Common myeloid progenitor, CD34-positive (primary cell): ENCODE measurements around the gene PLEKHM2.

ENCODE experiments used
- CTCF ChIA-PET: fragments of 350-600 bp; sonication (Branson Sonifier 250); formaldehyde crosslinking; loops from one replicate; lab custom pipeline; 2021; ENCODE audit warnings: antibody characterized with exemption; lab: Charles Lee
- POLR2A ChIA-PET: fragments of 350-600 bp; sonication (Branson Sonifier 250); formaldehyde crosslinking; loops from one replicate; lab custom pipeline; 2021; ENCODE audit warnings: antibody characterized with exemption; lab: Charles Lee
- DNase-seq, 3 donors: peaks; one replicate each; pipeline versions ENCODE4 v3.0.0 to v3.0.0-alpha.2; 2013
- H3K27ac ChIP-seq, 2 experiments: 1 replicate in 1 of 2; 2 replicates in 1 of 2; pipeline ENCODE4 v1.7.0; 2013; ENCODE audit warnings: inconsistent platforms in 2 of 2, low read length in 2 of 2, mild to moderate bottlenecking in 2 of 2, low read depth in 1 of 2, moderate library complexity in 1 of 2; ENCODE audit not compliant: severe bottlenecking in 2 of 2, insufficient read depth in 1 of 2, poor library complexity in 1 of 2
- H3K27me3 ChIP-seq, 5 experiments: replicated peaks in 2 of 5; 1 replicate in 3 of 5; 2 replicates in 2 of 5; pipeline versions ENCODE4 v1.6.1 to v1.7.0; 2013; ENCODE audit warnings: low read length in 4 of 5, mild to moderate bottlenecking in 2 of 5, moderate library complexity in 2 of 5, inconsistent platforms in 1 of 5; ENCODE audit not compliant: insufficient read depth in 5 of 5, control insufficient read depth in 4 of 5
- H3K36me3 ChIP-seq, 4 experiments: 1 replicate in 2 of 4; 2 replicates in 2 of 4; pipeline versions ENCODE4 v1.6.1 to v1.7.0; 2013; ENCODE audit warnings: low read length in 3 of 4, control low read depth in 1 of 4, mild to moderate bottlenecking in 1 of 4; ENCODE audit not compliant: control insufficient read depth in 4 of 4, insufficient read depth in 4 of 4
- H3K4me1 ChIP-seq, 4 experiments: 1 replicate in 3 of 4; 2 replicates in 1 of 4; pipeline versions ENCODE4 v1.6.1 to v1.7.1; 2013; ENCODE audit warnings: low read length in 3 of 4, mild to moderate bottlenecking in 3 of 4, control low read depth in 1 of 4, inconsistent platforms in 1 of 4, moderate library complexity in 1 of 4; ENCODE audit not compliant: control insufficient read depth in 4 of 4, insufficient read depth in 4 of 4; ENCODE audit errors: control extremely low read depth in 1 of 4
- H3K4me3 ChIP-seq, 7 experiments: 1 replicate in 4 of 7; 2 replicates in 3 of 7; pipeline versions ENCODE4 v1.5.1 to v1.7.0; 2013; ENCODE audit warnings: mild to moderate bottlenecking in 7 of 7, low read length in 6 of 7, moderate library complexity in 6 of 7, inconsistent platforms in 2 of 7, low read depth in 2 of 7, control low read depth in 1 of 7; ENCODE audit not compliant: insufficient read depth in 4 of 7, control insufficient read depth in 1 of 7; ENCODE audit errors: extremely low read depth in 1 of 7
- H3K9me3 ChIP-seq, 5 experiments: 1 replicate in 4 of 5; 2 replicates in 1 of 5; pipeline versions ENCODE4 v1.6.1 to v1.7.1; 2013; ENCODE audit warnings: low read length in 4 of 5, mild to moderate bottlenecking in 2 of 5, inconsistent platforms in 1 of 5, low read depth in 1 of 5, moderate library complexity in 1 of 5; ENCODE audit not compliant: control insufficient read depth in 4 of 5, insufficient read depth in 2 of 5; ENCODE audit errors: control extremely low read depth in 1 of 5
- WGBS: methylation state at CpG from one replicate; pipeline ENCODE4 v1.1.5; 2013; ENCODE audit not compliant: insufficient coverage; 5-methylcytosine and 5-hydroxymethylcytosine counted together

Gene PLEKHM2

GRCh38 chr1:15705184-15705566 is 21.1 kb downstream of the PLEKHM2 start:
- H3K27me3 ChIP-seq = no peaks in the 10 kb centered on the region

GRCh38 chr1:15706751-15707150 is 22.6 kb downstream of the PLEKHM2 start:
- POLR2A ChIA-PET = no interaction called here

More at GRCh38 chr1:15705184-15705566, 21.1 kb downstream of the PLEKHM2 start:
- no peaks in the 10 kb centered on the region for H3K9me3 ChIP-seq
- no peak overlapping the region for H3K4me3 ChIP-seq
- WGBS = 98% methylated on average over 9 of the region's 11 CpGs
- DNase-seq = no peak
- H3K4me1 ChIP-seq = no peaks in the 10 kb centered on the region
- H3K36me3 ChIP-seq = peaks cover 0 to 19% (median 7%) of the 10 kb centered on the region in 4 experiments
- ChIA-PET CTCF (interaction anchor here (0.5 to 2.4 kb wide), 2 partner anchors 14 to 100 kb away, joined by 4 to 6 read pairs; no protein-coding TSS in a partner anchor), POLR2A (interaction anchor here (0.6 kb wide), 1 partner anchor 53 kb away, joined by 4 read pairs; no protein-coding TSS in a partner anchor)
- no peak overlapping the region for H3K27ac ChIP-seq

GRCh38 chr1:15707239-15707925 is 23.3 kb downstream of the PLEKHM2 start:
- Histone ChIP-seq H3K36me3 (peaks cover 0 to 13% (median 5%) of the 10 kb centered on the region in 4 experiments), H3K4me3 (no peak overlapping the region), H3K4me1 (no peaks in the 10 kb centered on the region), H3K27ac (no peak overlapping the region), H3K9me3 (no peaks in the 10 kb centered on the region), H3K27me3 (no peaks in the 10 kb centered on the region)
- DNase-seq = no peak
- 94% methylated on average over 6 of the region's 8 CpGs for WGBS
- CTCF ChIA-PET = interaction anchor here (1.5 to 2.4 kb wide), 3 partner anchors 9 to 16 kb away, joined by 4 to 10 read pairs (median 6); no protein-coding TSS in a partner anchor
- POLR2A ChIA-PET = no interaction called here

More at GRCh38 chr1:15706751-15707150, 22.6 kb downstream of the PLEKHM2 start:
- Histone ChIP-seq H3K36me3 (peaks cover 0 to 18% (median 7%) of the 10 kb centered on the region in 4 experiments), H3K27me3 (no peaks in the 10 kb centered on the region), H3K4me1 (no peaks in the 10 kb centered on the region), H3K4me3 (no peak overlapping the region), H3K27ac (no peak overlapping the region), H3K9me3 (no peaks in the 10 kb centered on the region)
- DNase-seq = no peak
- 100% methylated on average over 3 of the region's 7 CpGs for WGBS
- CTCF ChIA-PET = interaction anchor here (1.9 to 2.4 kb wide), 2 partner anchors 10 to 15 kb away, joined by 6 to 10 read pairs; no protein-coding TSS in a partner anchor

- Histone ChIP-seq H3K36me3 (peaks cover 0 to 13% (median 5%) of the 10 kb centered on the region in 4 experiments), H3K27ac (no peak overlapping the region), H3K9me3 (no peaks in the 10 kb centered on the region), H3K27me3 (no peaks in the 10 kb centered on the region), H3K4me1 (no peaks in the 10 kb centered on the region), H3K4me3 (no peak overlapping the region)
- CTCF ChIA-PET = interaction anchor here (0.9 to 1.5 kb wide), 2 partner anchors 8 to 11 kb away, joined by 4 to 5 read pairs; no protein-coding TSS in a partner anchor
- DNase-seq = no peak
- 100% methylated on average over 6 of the region's 15 CpGs for WGBS
- POLR2A ChIA-PET = no interaction called here
Observed at GRCh38 chr1:15708486-15709137, 24.5 kb downstream of the PLEKHM2 start.

GRCh38 chr1:15709226-15709625 is 25.1 kb downstream of the PLEKHM2 start:
- H3K4me3 ChIP-seq = no peak overlapping the region
- no peaks in the 10 kb centered on the region for H3K9me3 ChIP-seq
- no peaks in the 10 kb centered on the region for H3K27me3 ChIP-seq
- 100% methylated on average over 3 of the region's 4 CpGs for WGBS
- ChIA-PET POLR2A (no interaction called here), CTCF (interaction anchor here (1.3 kb wide), 1 partner anchor 115 kb away, joined by 4 read pairs; no protein-coding TSS in a partner anchor)
- DNase-seq = no peak
- H3K4me1 ChIP-seq = no peaks in the 10 kb centered on the region
- peaks cover 0 to 15% (median 5%) of the 10 kb centered on the region in 4 experiments for H3K36me3 ChIP-seq
- no peak overlapping the region for H3K27ac ChIP-seq

GRCh38 chr1:15712168-15712567 is 28.0 kb downstream of the PLEKHM2 start:
- no peaks in the 10 kb centered on the region for H3K9me3 ChIP-seq
- no peak overlapping the region for H3K27ac ChIP-seq
- 100% methylated on average over 1 of the region's 4 CpGs for WGBS
- no peak overlapping the region for H3K4me3 ChIP-seq
- POLR2A ChIA-PET = no interaction called here
- CTCF ChIA-PET = interaction anchor here (1.3 kb wide), 1 partner anchor 27 kb away, joined by 3 read pairs; no protein-coding TSS in a partner anchor
- H3K4me1 ChIP-seq = no peaks in the 10 kb centered on the region
- DNase-seq = no peak
- H3K36me3 ChIP-seq = peaks cover 4 to 25% (median 9%) of the 10 kb centered on the region in 4 experiments
- H3K27me3 ChIP-seq = no peaks in the 10 kb centered on the region
